Transverse colon (tissue), 4 donors: ENCODE data around the gene ANKDD1B.

Experiments
- POLR2A ChIP-seq: fragments of 450-650 bp; IDR thresholded peaks from one replicate; pipeline ENCODE4 v1.6.1; 2016; ENCODE audit warnings: antibody characterized with exemption, mild to moderate bottlenecking, moderate library complexity
- POLR2AphosphoS5 ChIP-seq, 3 donors: sonication (generic); formaldehyde crosslinking; IDR thresholded peaks; one replicate each; pipeline ENCODE4 v1.6.1; 2016; ENCODE audit warnings: antibody characterized with exemption in 3 of 3
- TF ChIP-seq, protein P1 (sequence below), 5 experiments: fragments of 200-600 bp in 3 of 5; fragments of 450-650 bp in 2 of 5; sonication (generic) in 3 of 5; IDR thresholded peaks; 1 replicate in 2 of 5; 2 replicates in 3 of 5; pipeline ENCODE4 v1.5.1; 2016 to 2017; ENCODE audit warnings: antibody characterized with exemption in 5 of 5, inconsistent platforms in 3 of 5, mild to moderate bottlenecking in 2 of 5, moderate library complexity in 1 of 5

DNA sequence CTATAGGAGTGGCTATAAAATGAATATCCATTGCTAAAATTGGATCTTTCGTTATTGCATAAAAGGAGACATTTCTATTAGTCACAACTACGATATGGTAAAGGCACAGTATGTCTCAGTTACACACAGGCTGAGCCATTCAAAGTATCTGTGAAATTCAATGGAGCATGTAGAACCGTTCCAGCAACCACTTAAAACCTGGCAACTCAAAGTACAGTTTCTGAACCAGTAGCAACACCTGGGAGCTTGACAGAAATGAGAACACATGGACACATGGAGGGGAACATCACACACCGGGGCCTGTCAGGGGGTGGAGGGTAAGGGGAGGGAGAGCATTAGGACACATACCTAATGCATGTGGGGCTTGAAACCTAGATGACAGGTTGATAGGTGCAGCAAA is 90.6 kb downstream of the ANKDD1B start:
- TF ChIP-seq, protein P1, sequence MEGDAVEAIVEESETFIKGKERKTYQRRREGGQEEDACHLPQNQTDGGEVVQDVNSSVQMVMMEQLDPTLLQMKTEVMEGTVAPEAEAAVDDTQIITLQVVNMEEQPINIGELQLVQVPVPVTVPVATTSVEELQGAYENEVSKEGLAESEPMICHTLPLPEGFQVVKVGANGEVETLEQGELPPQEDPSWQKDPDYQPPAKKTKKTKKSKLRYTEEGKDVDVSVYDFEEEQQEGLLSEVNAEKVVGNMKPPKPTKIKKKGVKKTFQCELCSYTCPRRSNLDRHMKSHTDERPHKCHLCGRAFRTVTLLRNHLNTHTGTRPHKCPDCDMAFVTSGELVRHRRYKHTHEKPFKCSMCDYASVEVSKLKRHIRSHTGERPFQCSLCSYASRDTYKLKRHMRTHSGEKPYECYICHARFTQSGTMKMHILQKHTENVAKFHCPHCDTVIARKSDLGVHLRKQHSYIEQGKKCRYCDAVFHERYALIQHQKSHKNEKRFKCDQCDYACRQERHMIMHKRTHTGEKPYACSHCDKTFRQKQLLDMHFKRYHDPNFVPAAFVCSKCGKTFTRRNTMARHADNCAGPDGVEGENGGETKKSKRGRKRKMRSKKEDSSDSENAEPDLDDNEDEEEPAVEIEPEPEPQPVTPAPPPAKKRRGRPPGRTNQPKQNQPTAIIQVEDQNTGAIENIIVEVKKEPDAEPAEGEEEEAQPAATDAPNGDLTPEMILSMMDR (IDR thresholded peaks at IDR 0.05), result no peak
- no peak for TF ChIP-seq POLR2AphosphoS5 (IDR thresholded peaks at IDR 0.05)
- no peak for TF ChIP-seq POLR2A
